Liver (tissue), 9 donors: Measurements from ENCODE around the gene TNFRSF25. TPM values are rescaled to one million over a fixed set of nuclear protein-coding genes. Genes with fewer than 3 reads are reported as not detected.

Experiments used
- DNase-seq: peaks from one replicate; pipeline ENCODE4 v3.0.0-alpha.2; 2017; ENCODE audit warnings: low spot score
- H3K27ac ChIP-seq, 2 donors: one replicate each; pipeline ENCODE4 v1.7.0; 2013; ENCODE audit warnings: inconsistent platforms in 2 of 2, low read length in 2 of 2, control low read depth in 1 of 2, low read depth in 1 of 2, mild to moderate bottlenecking in 1 of 2
- H3K27me3 ChIP-seq, 4 donors: one replicate each; pipeline versions ENCODE4 v1.6.1 to v1.7.0; 2013; ENCODE audit warnings: low read length in 3 of 4, inconsistent platforms in 1 of 4, mild to moderate bottlenecking in 1 of 4, moderate library complexity in 1 of 4; ENCODE audit not compliant: control insufficient read depth in 4 of 4, insufficient read depth in 4 of 4
- H3K36me3 ChIP-seq, 4 donors: one replicate each; pipeline versions ENCODE4 v1.6.1 to v1.7.0; 2013; ENCODE audit warnings: low read length in 3 of 4, mild to moderate bottlenecking in 3 of 4, low read depth in 1 of 4, moderate library complexity in 1 of 4; ENCODE audit not compliant: control insufficient read depth in 4 of 4, insufficient read depth in 3 of 4
- H3K4me1 ChIP-seq, 4 donors: one replicate each; pipeline versions ENCODE4 v1.6.1 to v1.7.0; 2013; ENCODE audit warnings: low read length in 3 of 4, mild to moderate bottlenecking in 3 of 4, moderate library complexity in 1 of 4; ENCODE audit not compliant: control insufficient read depth in 4 of 4, insufficient read depth in 4 of 4
- H3K4me3 ChIP-seq, 3 donors: one replicate each; pipeline versions ENCODE4 v1.6.1 to v1.7.0; 2013; ENCODE audit warnings: low read length in 3 of 3, control low read depth in 1 of 3, low read depth in 1 of 3, mild to moderate bottlenecking in 1 of 3
- H3K9ac ChIP-seq, 2 donors: one replicate each; pipeline ENCODE4 v1.7.0; 2013; ENCODE audit warnings: low read length in 2 of 2, mild to moderate bottlenecking in 2 of 2, moderate library complexity in 2 of 2, control low read depth in 1 of 2, low read depth in 1 of 2
- H3K9me3 ChIP-seq, 4 donors: one replicate each; pipeline versions ENCODE4 v1.6.1 to v1.7.0; 2013; ENCODE audit warnings: low read length in 3 of 4; ENCODE audit not compliant: control insufficient read depth in 4 of 4
- ATF3 ChIP-seq: IDR thresholded peaks from 2 replicates; pipeline ENCODE4 v1.6.1; 2016; ENCODE audit warnings: antibody characterized with exemption
- EGR1 ChIP-seq, 2 donors: IDR thresholded peaks; 2 replicates each; pipeline ENCODE4 v1.6.1; 2016 to 2018; ENCODE audit warnings: antibody characterized with exemption in 2 of 2, low read depth in 2 of 2
- FOXA1 ChIP-seq: IDR thresholded peaks from 2 replicates; pipeline ENCODE4 v1.6.1; 2016; ENCODE audit warnings: antibody characterized with exemption
- FOXA2 ChIP-seq: IDR thresholded peaks from 2 replicates; pipeline ENCODE4 v1.6.1; 2016; ENCODE audit warnings: antibody characterized with exemption
- GABPA ChIP-seq, 2 donors: IDR thresholded peaks in 1 of 2; conservative IDR thresholded peaks in 1 of 2; 2 replicates each; pipeline ENCODE4 v1.6.1; 2016; ENCODE audit warnings: antibody characterized with exemption in 2 of 2, mild to moderate bottlenecking in 1 of 2, moderate library complexity in 1 of 2
- HNF4A ChIP-seq, 2 donors: conservative IDR thresholded peaks; 2 replicates each; pipeline ENCODE4 v1.6.1; 2016; ENCODE audit warnings: antibody characterized with exemption in 2 of 2, mild to moderate bottlenecking in 2 of 2
- HNF4G ChIP-seq: IDR thresholded peaks from 2 replicates; pipeline ENCODE4 v1.6.1; 2016; ENCODE audit warnings: antibody characterized with exemption
- JUND ChIP-seq, 2 donors: IDR thresholded peaks; 2 replicates each; pipeline ENCODE4 v1.6.1; 2016; ENCODE audit warnings: antibody characterized with exemption in 2 of 2
- NR2F2 ChIP-seq: IDR thresholded peaks from 2 replicates; pipeline ENCODE4 v1.6.1; 2016; ENCODE audit warnings: antibody characterized with exemption
- RAD21 ChIP-seq, 2 donors: IDR thresholded peaks; 2 replicates each; pipeline ENCODE4 v1.6.1; 2016; ENCODE audit warnings: antibody characterized with exemption in 2 of 2, mild to moderate bottlenecking in 2 of 2
- REST ChIP-seq: IDR thresholded peaks from 2 replicates; pipeline ENCODE4 v1.6.1; 2016; ENCODE audit warnings: antibody characterized with exemption, mild to moderate bottlenecking
- RXRA ChIP-seq, 2 donors: IDR thresholded peaks; 2 replicates each; pipeline ENCODE4 v1.6.1; 2017 to 2018; ENCODE audit warnings: antibody characterized with exemption in 2 of 2, mild to moderate bottlenecking in 1 of 2
- SP1 ChIP-seq: IDR thresholded peaks from 2 replicates; pipeline ENCODE4 v1.6.1; 2018; ENCODE audit warnings: antibody characterized with exemption, mild to moderate bottlenecking
- TAF1 ChIP-seq: conservative IDR thresholded peaks from 2 replicates; pipeline ENCODE4 v1.6.1; 2016; ENCODE audit warnings: antibody characterized with exemption, mild to moderate bottlenecking
- YY1 ChIP-seq: IDR thresholded peaks from 2 replicates; pipeline ENCODE4 v1.6.1; 2016; ENCODE audit warnings: antibody characterized with exemption, mild to moderate bottlenecking
- WGBS: extraction: QIAGEN DNeasy Blood & Tissue Kit; methylation state at CpG from one replicate; pipeline ENCODE4 v1.1.7; 2013; 5-methylcytosine and 5-hydroxymethylcytosine counted together
- polyA plus RNA-seq, 2 donors: library from polyadenylated mRNA; stranded (reverse) in 1 of 2; unstranded in 1 of 2; fragments of 200-250 nt in 1 of 2; fragments of >200 nt in 1 of 2; fragmentation: Nextera tagmentation in 1 of 2; extraction: Ambion mirVana in 1 of 2; gene quantifications; one replicate each; pipeline versions ENCODE4 v1.2.1 to v1.2.3, GENCODE V29; 2013 to 2015
- total RNA-seq, 2 donors: library from RNA; depleted of rRNA; stranded (reverse); fragments of >200 nt; gene quantifications; one replicate each; pipeline ENCODE4 v1.2.3, GENCODE V29; 2014
- TF ChIP-seq, protein P1 (sequence below): IDR thresholded peaks from 2 replicates; pipeline ENCODE4 v1.6.1; 2016; ENCODE audit warnings: antibody characterized with exemption
- TF ChIP-seq, protein P2 (sequence below): IDR thresholded peaks from 2 replicates; pipeline ENCODE4 v1.6.1; 2016; ENCODE audit warnings: antibody characterized with exemption
- donor health status: healthy.
- donor health status: healthy.
- donor health status: healthy.
- donor health status: healthy.
- donor health status: healthy.

Gene TNFRSF25
- total and polyA plus RNA-seq, 4 donors = 0.78 to 2.6 (median 2.0) TPM

GRCh38 chr1:6418668-6419396 is 47.1 kb downstream of the TNFRSF25 start:
- Histone ChIP-seq H3K27me3 (peaks cover 0 to 2% (median under 1%) of the 10 kb centered on the region in 4 donors), H3K27ac (no peak overlapping the region), H3K4me1 (peaks cover 21 to 33% (median 25%) of the 10 kb centered on the region in 4 donors), H3K4me3 (peak overlapping the region in 1 of 3 donors; percentile 18), H3K9me3 (no peaks in the 10 kb centered on the region), H3K9ac (no peak overlapping the region), H3K36me3 (no peaks in the 10 kb centered on the region)
- 9% methylated on average over 69 of the region's 69 CpGs for WGBS
- no peak for DNase-seq
- TF ChIP-seq FOXA2 (no peak), JUND (IDR thresholded peaks at IDR 0.05) (no peak), YY1 (no peak), EGR1 (IDR thresholded peaks at IDR 0.05; ENCODE audit: low read depth in 2 of 2) (no peak), REST (no peak), NR2F2 (no peak), ATF3 (no peak), SP1 (no peak), HNF4A (conservative IDR thresholded peaks at IDR 0.05) (no peak), RAD21 (IDR thresholded peaks at IDR 0.05) (no peak), GABPA (IDR thresholded peaks at IDR 0.05 in 1 of 2, conservative IDR thresholded peaks at IDR 0.05 in 1 of 2) (no peak), TAF1 (no peak), FOXA1 (no peak), HNF4G (no peak), RXRA (IDR thresholded peaks at IDR 0.05) (no peak)
- TF ChIP-seq, protein P1, sequence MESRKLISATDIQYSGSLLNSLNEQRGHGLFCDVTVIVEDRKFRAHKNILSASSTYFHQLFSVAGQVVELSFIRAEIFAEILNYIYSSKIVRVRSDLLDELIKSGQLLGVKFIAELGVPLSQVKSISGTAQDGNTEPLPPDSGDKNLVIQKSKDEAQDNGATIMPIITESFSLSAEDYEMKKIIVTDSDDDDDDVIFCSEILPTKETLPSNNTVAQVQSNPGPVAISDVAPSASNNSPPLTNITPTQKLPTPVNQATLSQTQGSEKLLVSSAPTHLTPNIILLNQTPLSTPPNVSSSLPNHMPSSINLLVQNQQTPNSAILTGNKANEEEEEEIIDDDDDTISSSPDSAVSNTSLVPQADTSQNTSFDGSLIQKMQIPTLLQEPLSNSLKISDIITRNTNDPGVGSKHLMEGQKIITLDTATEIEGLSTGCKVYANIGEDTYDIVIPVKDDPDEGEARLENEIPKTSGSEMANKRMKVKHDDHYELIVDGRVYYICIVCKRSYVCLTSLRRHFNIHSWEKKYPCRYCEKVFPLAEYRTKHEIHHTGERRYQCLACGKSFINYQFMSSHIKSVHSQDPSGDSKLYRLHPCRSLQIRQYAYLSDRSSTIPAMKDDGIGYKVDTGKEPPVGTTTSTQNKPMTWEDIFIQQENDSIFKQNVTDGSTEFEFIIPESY = no peak

DNA sequence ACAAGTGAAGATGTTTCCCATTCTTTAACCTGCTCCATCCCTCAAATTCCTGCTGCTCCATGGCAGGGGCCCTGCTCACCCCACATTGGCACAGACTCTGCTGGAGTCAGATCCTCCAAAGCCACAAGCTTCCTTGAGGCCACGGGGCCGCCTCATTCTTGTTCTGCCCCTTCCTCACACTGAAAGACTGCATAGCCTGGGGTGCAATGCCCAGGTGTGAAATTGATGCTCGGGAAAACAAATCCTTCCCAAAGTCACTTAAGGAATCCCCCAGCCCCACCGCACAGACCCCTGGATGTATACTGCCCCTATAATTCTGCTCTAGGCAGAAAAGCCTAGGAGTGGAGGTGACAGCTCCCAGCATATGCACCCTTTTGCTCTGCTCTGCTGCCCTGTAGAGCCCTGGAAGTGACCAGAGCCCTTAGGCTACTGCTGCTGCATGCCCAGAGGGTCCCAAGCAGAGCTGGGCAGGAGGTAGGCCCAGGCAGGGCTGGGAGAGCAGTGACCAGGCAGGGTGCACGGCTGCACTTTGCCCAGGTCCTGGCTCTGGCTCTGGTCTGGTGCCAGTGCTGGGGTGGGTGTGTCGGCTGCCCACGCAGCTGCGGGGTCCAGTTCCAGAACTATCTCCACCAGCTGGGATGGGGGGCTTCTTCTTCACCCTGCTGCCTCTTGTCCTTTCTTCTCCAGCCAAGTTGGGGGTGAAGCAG is 47.9 kb downstream of the TNFRSF25 start:
- Histone ChIP-seq H3K4me3 (peak overlapping the region in 1 of 3 donors; percentile 18), H3K9ac (no peak overlapping the region), H3K36me3 (no peaks in the 10 kb centered on the region), H3K4me1 (peaks cover 21 to 28% (median 25%) of the 10 kb centered on the region in 4 donors), H3K9me3 (no peaks in the 10 kb centered on the region), H3K27me3 (peaks cover 0 to 2% (median under 1%) of the 10 kb centered on the region in 4 donors), H3K27ac (no peak overlapping the region)
- no peak for DNase-seq
- 50% methylated on average over 8 of the region's 8 CpGs for WGBS
- no peak for TF ChIP-seq RXRA (IDR thresholded peaks at IDR 0.05)
- no peak for TF ChIP-seq GABPA (IDR thresholded peaks at IDR 0.05 in 1 of 2, conservative IDR thresholded peaks at IDR 0.05 in 1 of 2)
- no peak for TF ChIP-seq NR2F2
- no peak for TF ChIP-seq REST
- peak; percentile 42 for TF ChIP-seq SP1
- no peak for TF ChIP-seq HNF4G
- TF ChIP-seq RAD21 (IDR thresholded peaks at IDR 0.05) = no peak
- no peak for TF ChIP-seq TAF1
- TF ChIP-seq HNF4A (conservative IDR thresholded peaks at IDR 0.05) = peak; percentile 80 to 83
- TF ChIP-seq FOXA1 = no peak
- no peak for TF ChIP-seq JUND (IDR thresholded peaks at IDR 0.05)
- TF ChIP-seq YY1 = no peak
- no peak for TF ChIP-seq ATF3
- TF ChIP-seq, protein P2, sequence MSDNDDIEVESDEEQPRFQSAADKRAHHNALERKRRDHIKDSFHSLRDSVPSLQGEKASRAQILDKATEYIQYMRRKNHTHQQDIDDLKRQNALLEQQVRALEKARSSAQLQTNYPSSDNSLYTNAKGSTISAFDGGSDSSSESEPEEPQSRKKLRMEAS = no peak
